Stimulated activated CD8-positive, alpha-beta memory T cell treated with anti-CD3 and anti-CD28 coated beads, Interleukin-4, amount 100 ng/mL, for 4 hours (primary cell): ENCODE measurements around the gene ARHGEF10L.

ENCODE experiments used
- DNase-seq, 2 donors: peaks; one replicate each; pipeline ENCODE4 v3.0.0-alpha.2; 2020; ENCODE audit warnings: low read depth in 2 of 2, low spot score in 1 of 2

The ARHGEF10L gene

GRCh38 chr1:17672226-17672625 lies 132.7 kb downstream of the ARHGEF10L start:
- DNase-seq = no peak

DNA sequence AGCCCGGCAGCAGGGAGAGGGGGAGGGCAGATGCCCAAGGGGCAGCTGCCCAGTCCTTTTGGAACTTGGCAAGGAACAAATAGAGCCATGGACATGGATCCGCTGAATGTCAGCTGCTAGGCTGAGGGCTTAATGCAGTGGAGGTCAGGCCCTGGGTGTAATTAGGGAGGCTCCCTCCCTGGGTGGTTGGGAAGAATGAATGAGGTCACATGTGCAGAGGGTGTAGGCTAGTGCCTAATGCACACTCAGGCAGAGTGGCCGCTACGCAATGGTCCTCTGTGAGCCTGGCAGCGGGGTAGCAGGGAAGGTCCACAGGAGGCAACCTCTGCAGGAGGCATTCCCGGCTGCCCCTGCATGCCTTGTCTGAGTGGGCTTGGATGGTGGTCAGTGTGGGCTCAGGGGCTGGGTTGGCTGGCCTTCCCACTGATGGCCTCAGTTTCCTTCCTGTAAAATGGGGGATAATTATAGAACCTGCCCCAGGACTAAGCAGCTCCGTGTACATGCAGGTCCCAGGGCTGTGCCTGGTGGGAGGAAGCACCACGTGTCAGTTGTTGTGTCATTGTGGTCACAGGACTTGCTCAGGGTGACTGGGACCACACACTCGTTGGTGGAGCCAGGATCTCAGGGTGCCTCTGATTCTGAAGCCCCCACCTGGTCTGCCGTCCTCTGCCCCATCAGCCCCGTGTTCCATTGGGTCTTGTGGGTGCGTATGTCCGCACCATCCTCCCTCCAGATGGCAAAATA lies 134.0 kb downstream of the ARHGEF10L start:
- DNase-seq = no peak

- no peak for DNase-seq
These were observed 135.4 kb downstream of the ARHGEF10L start for GRCh38 chr1:17674726-17675500.

- DNase-seq = no peak
These were observed 136.2 kb downstream of the ARHGEF10L start for GRCh38 chr1:17675744-17676143.

DNA sequence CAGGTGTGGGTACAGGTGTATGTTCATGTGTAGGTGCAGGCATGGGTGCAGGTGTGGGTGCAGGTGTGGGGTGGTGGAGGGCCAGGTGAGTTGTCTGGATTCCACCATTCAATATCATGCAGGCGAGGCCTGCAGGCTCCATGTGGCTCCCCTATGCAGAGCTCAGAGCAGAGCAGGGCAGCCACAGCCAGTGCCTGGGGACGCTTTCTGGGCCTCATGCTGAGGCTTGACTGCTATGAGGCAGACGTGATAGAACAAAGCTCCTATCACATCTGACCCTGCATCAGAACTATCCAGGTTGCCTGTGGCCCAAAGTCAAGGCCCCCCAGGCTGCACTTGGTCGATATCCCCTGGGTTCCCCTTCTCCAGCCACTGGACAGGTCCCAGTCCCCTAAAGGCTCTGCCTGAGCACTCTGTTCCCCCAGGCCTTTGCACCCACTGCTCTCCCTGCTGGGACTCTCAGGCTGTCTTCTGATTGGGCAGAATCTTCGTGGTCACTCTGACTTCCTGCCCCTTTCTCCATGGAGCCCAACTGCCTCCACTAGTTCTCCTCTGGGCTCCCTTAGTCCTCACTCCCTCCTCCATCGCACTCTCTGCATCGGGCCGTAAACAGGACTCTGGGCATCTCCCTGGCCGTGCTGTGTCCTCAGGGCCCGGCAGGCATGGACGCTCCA lies 137.0 kb downstream of the ARHGEF10L start:
- no peak for DNase-seq

- DNase-seq = no peak
These were observed 138.5 kb downstream of the ARHGEF10L start for GRCh38 chr1:17678011-17678410.

GRCh38 chr1:17679856-17680255 lies 140.4 kb downstream of the ARHGEF10L start:
- no peak for DNase-seq

GRCh38 chr1:17680308-17680707 lies 140.8 kb downstream of the ARHGEF10L start:
- no peak for DNase-seq

DNA sequence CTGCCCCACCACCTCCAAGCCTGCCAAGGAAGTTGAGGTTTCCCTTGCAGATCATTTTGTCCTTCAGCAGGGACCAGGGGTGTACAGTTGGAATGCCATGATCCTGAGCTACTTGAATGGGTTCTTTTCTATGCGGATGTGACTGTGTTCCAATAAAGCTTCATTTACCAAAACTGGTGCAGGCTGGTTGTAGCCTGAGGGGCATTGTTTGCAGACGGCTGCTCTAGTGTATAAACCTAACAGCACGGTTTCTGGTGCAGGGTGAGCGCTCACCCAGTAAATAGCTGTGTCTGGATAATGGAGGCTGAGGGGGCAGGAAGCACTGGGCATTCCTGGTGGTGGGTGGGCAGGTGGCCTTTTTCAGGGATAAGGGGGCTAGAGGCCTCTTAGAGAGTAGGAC lies 142.9 kb downstream of the ARHGEF10L start:
- DNase-seq = no peak

- no peak for DNase-seq
These were observed 144.1 kb downstream of the ARHGEF10L start for GRCh38 chr1:17683598-17683997.

DNA sequence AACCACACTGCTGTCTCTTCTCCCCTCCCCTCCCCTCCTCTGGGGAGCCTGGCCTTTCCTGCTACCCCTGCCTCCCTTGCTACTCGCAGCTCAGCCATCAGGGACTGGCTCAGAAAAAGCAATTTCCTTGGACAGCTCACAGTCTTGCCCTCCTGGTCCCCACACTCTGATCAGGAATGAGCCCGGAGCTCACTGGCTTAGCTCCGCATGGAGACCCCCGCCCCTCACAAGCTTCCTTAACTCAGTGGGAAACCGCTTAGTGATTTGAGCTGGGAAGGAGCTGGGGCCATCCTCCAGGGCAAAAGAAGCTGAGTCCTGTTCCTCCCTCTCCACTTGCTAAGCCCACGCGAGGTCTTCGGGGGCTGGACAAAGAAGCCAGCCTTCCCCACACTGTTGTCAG lies 145.3 kb downstream of the ARHGEF10L start:
- DNase-seq = no peak

DNA sequence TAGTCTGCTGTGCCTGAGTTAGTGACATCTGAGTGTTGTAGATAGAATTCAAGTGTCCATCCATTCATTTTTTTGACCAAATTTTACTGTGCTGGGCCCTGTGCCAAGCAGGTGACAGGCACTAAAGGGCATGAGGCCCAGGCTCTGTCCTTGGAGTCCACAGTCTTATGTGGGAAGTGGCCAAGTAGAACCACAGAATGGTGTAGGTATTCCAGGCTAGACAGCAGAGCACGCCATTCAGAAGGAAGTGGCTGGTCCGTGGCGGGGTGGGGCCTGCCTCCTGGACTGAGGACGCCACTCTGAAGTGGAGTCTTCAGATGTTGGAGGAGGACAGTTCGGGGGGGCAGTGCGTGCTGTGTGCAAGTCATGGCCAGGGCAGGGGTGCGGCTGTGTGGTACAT lies 146.8 kb downstream of the ARHGEF10L start:
- no peak for DNase-seq

- DNase-seq = no peak
These were observed 147.6 kb downstream of the ARHGEF10L start for GRCh38 chr1:17687145-17687544.

DNA sequence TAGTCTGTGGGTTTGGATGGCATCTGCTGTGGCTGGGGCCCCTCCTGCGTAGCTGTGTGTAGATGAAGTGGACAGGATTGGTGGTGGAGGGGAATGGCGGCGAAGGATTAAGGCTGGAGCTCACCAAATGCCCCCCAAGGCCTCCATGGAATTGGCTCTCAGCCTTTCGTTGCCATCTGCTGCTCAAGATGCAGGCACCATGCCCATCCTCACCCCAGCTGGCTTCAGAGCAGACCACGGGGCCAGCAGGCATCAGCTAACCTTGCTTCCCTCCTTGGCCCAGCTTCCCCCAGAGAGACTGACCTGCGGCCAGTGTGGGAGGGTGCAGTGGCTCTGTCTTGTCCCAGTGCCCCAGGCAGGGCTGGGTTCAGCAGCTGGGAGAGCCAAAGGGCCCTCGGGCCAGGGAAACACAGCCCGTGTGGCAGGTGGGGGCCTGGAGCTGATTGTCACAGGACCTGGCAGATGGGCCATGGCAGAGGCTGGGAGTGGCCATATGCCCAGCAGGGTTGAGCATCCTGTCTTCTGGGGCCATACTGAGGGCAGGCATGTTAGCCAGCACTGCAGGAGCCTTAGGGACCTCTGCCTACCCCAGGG lies 148.8 kb downstream of the ARHGEF10L start:
- DNase-seq = no peak

DNA sequence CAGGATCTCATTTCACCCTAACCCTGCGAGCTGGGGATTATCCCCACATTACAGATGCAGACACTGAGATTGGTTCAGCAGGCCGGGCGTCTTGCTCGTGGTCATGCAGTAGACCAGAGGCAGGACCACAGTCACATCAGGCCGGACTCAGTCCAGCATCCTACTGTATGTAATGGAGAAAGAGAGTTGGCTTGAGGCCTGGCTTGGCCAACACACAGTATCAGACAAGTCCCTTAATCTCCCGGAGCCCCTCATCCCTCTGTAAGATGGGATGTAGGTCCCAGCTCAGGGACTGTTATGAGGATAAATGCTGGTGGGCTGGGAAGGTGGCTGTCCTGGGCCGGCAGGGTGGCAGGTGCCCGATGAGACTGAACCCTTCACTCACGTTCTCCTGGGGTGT lies 149.5 kb downstream of the ARHGEF10L start:
- no peak for DNase-seq

DNA sequence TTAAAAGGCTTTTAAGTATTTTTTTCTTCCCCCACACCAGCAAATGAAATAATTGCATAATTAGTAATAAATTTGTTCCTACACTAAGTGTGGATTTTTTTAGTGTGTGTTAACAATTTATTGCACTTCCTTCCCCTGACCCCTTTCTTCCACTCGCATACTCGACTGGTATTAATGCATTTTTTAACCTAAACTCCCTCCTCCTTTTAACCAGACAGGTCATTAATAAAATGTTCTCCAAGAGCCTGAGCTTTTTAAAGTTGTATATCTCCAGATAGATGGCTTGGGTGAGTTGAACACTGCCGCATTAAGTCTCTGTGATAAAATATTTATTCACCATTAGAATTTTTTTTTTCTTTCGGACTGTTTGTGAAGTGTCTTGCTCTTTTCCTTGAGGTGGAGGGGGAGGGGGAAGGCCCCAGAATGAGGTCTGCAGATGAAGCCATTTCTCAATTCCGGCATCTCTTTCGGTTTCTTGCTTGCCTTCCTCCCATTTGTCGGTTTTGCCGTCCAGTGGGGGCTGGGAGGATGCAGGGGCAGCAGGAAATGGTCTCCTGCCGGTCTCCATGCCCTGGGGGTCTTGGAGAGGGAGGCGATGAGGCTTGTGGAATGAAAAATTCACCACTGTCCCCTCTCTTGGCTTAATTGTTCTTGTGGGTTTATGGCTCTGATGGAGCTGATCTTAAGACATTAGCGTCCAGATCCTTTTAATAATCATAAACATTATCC lies 151.6 kb downstream of the ARHGEF10L start:
- no peak for DNase-seq

- DNase-seq = no peak
These were observed 153.1 kb downstream of the ARHGEF10L start for GRCh38 chr1:17692645-17693044.

DNA sequence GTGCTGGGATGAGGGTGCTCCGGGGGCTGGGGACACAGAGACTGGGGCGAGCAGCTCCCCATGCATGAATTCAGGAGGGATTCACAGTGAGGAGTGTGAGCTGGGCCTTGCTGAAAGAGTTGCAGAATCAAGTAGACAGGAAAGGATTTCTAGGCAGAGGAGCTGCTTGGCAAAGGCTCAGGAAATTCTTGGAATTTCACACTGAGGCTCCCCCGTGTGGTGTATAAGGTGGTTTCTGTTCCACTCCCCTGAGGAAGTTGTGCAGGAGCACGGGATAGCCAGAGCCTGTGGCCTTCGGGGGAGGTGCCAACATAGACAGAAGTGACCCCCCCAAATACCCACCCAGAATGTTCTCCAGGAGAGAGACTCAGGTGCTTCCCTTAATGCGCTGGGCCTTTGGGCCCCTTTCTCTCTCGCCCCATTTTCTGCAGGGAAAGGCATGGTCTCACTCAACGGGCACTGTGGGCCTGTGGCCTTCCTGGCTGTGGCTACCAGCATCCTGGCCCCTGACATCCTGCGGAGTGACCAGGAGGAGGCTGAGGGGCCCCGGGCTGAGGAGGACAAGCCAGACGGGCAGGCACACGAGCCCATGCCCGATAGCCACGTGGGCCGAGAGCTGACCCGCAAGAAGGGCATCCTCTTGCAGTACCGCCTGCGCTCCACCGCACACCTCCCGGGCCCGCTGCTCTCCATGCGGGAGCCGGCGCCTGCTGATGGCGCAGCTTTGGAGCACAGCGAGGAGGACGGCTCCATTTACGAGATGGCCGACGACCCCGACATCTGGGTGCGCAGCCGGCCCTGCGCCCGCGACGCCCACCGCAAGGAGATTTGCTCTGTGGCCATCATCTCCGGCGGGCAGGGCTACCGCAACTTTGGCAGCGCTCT lies 157.2 kb downstream of the ARHGEF10L start:
- no peak for DNase-seq

DNA sequence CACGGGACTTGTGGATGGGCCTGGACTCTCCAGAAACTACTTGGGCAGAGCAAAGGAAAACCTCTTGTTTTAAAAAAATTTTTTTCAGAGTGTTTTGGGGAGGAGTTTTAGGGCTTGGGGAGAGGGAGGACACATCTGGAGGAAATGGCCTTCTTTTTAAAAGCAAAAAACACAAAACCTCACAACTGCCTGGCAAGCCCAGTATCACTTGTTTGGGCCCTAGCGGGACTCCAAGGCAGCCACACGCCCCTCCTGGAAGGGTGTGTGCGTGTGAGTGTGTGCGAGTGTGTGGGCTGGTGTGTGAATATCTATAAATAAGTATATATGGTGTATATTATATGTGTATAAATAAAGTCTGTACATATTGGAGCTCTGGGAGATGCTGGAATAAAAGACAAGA lies 158.0 kb downstream of the ARHGEF10L start:
- no peak for DNase-seq

GRCh38 chr1:17699581-17699980 lies 160.1 kb downstream of the ARHGEF10L start:
- no peak for DNase-seq
